ENCODE measurements around the gene EGR4.

The EGR4 gene

DNA sequence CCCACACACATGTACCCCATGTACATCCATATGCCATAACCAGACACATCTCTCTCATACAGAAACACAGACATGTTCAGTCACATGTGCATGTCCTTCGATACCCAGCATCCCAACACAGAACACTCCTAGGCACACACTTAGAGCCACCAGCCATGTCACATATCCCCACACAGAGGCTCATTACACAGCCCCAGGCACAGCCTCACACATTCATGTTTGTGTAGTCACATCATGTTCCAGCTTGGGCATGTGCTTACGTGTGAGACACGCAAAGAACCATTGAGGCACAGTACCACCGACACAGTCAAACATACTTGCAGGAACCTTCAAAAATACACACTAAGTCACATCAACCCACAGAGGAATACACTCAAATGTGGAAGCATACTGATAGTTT lies 26.3 kb downstream of the EGR4 start:
- Histone ChIP-seq H3K4me3 (ENCODE audit: low read depth, low read length) (no peak overlapping the region), H3K9me3 (no peaks in the 10 kb centered on the region), H3K27me3 (no peaks in the 10 kb centered on the region), H3K4me1 (no peaks in the 10 kb centered on the region), H3K36me3 (no peaks in the 10 kb centered on the region)
- TF ChIP-seq CTCF (IDR thresholded peaks at IDR 0.05; ENCODE audit: low read depth, low read length): no peak
- no peak for DNase-seq

- H3K27me3 ChIP-seq: no peaks in the 10 kb centered on the region
- no peaks in the 10 kb centered on the region for H3K9me3 ChIP-seq
- H3K4me1 ChIP-seq: no peaks in the 10 kb centered on the region
- no peaks in the 10 kb centered on the region for H3K36me3 ChIP-seq
- DNase-seq: peak; percentile 40
- no peak overlapping the region for H3K4me3 ChIP-seq (ENCODE audit: low read depth, low read length)
- no peak for TF ChIP-seq CTCF (IDR thresholded peaks at IDR 0.05; ENCODE audit: low read depth, low read length)
Measured at GRCh38 chr2:73266061-73266901, 27.1 kb downstream of the EGR4 start.

DNA sequence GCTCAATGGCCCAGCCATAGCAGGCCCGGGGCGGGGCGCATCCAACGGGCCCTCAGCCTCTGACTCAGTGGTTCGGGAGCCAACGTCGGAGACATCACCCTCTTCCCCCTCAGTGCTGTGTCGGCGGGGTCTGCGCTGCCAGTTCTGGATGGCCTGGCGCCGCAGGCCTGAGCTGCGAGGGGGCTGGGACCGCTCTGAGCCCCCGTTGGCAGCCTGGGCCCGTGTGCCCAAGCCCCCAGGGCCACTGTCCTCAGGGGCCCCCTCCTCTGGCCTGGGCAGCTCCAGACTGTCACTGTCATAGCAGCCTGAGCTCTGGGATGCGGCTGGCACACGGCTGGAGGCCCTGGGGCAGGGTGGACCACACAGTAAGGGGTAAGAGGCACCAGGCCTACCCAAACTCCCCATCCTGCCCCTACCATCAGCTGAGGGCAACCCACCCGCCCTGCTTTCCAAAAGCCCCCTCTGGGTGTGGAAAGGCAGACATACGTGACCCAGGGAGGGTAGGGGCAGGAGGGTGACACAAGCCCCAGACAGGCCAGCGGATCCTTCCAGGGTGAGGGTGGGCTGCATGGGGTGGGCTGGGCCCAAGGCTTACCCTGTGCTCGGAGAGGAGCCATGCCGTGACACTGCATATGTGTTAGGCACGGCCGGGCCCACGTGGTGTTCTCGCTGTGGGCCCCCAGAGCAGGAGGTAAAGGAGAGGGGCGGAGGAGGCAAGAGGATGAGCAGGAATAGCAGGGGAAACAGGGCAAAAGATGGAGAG lies 27.9 kb downstream of the EGR4 start:
- TF ChIP-seq CTCF (IDR thresholded peaks at IDR 0.05; ENCODE audit: low read depth, low read length): no peak
- Histone ChIP-seq H3K4me1 (no peaks in the 10 kb centered on the region), H3K4me3 (ENCODE audit: low read depth, low read length) (no peak overlapping the region), H3K9me3 (no peaks in the 10 kb centered on the region), H3K27me3 (no peaks in the 10 kb centered on the region), H3K36me3 (no peaks in the 10 kb centered on the region)
- no peak for DNase-seq

DNA sequence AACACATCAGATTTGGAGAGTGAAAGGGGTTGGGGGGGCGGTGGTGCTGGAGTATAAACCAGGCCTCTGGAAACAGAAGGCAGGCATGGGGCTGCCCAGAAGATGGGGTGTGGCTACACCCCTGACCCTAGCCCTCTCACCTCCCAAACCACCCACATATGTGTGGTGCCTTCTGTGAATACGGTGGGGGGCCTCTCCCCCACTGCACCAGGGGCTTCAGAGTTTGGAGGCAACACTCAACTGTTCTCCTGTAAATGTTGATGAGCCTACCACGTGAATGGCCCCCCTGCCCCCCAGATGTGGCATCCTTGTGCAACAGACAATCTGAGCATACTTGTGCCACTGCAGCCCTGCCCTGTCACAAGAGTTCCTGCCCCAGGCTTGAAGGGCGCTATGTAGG lies 28.6 kb downstream of the EGR4 start:
- H3K27me3 ChIP-seq: no peaks in the 10 kb centered on the region
- TF ChIP-seq CTCF (IDR thresholded peaks at IDR 0.05; ENCODE audit: low read depth, low read length): no peak
- H3K4me3 ChIP-seq (ENCODE audit: low read depth, low read length): no peak overlapping the region
- H3K9me3 ChIP-seq: no peaks in the 10 kb centered on the region
- no peak for DNase-seq
- no peaks in the 10 kb centered on the region for H3K36me3 ChIP-seq
- H3K4me1 ChIP-seq: no peaks in the 10 kb centered on the region

DNA sequence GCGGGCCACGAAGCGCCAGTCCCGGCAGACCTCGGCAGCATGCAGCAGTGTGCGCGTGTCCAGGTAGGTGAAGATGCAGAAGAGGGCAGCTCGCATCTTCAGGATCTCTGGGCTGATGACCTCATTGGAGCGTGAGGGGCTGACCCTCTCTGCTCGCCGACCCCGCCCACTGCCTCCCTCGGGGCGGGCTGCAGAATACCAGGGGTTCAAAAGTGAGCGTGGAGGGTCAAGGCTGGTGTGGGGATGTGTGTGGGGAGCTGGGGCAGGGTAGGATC lies 29.1 kb downstream of the EGR4 start:
- no peak overlapping the region for H3K4me3 ChIP-seq (ENCODE audit: low read depth, low read length)
- no peaks in the 10 kb centered on the region for H3K36me3 ChIP-seq
- no peaks in the 10 kb centered on the region for H3K4me1 ChIP-seq
- H3K9me3 ChIP-seq: no peaks in the 10 kb centered on the region
- TF ChIP-seq CTCF (IDR thresholded peaks at IDR 0.05; ENCODE audit: low read depth, low read length): no peak
- H3K27me3 ChIP-seq: no peaks in the 10 kb centered on the region
- DNase-seq: no peak

Data from BE2C (cell line).